ENCODE measurements around the gene HIPK1.

HIPK1 gene

DNA sequence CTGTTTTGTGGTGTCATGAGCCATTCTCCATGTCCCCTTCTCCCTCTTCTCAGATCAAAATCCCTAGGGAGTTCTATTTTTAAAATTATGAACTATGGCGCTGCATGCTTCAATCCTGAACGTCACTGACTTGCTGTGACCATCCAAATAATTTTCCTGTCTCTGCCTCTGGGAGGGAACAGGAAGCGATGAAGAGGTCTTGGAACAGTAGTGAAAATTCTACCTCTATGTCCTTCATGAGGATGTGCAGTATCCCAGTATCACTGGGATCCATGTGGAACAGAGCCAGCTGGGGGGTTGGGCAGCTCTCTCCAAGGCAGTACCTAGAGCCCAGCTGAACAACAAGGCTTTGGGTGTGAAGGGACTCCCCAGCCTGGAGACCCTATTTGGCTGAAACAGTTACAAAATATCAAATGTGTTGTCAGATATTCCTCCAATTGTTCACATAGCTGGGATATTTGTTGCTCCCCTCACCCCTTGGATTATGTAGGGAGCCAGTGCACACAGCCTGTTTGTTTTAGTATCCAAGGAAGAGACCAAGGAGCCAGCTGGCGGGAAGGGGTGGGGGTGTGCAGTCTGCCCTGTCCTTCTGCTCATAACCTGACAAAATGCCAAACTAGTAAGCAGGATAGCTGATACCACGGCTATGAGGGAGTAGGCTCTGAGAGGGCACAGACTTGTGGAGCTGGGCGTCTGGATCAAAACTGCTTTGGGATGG, 16.4 kb upstream of the HIPK1 start:
- DNase-seq: no peak
- in situ Hi-C loops (cut with HindIII; ENCODE audit: low pct_ligation_motif_present, low pct_unique_long_range_greater_than_20kb, low sequenced_read_pairs): no loop called here

- DNase-seq: no peak
- in situ Hi-C loops (cut with HindIII; ENCODE audit: low pct_ligation_motif_present, low pct_unique_long_range_greater_than_20kb, low sequenced_read_pairs): no loop called here
Measured at GRCh38 chr1:113913312-113913668, 15.8 kb upstream of the HIPK1 start.

DNA sequence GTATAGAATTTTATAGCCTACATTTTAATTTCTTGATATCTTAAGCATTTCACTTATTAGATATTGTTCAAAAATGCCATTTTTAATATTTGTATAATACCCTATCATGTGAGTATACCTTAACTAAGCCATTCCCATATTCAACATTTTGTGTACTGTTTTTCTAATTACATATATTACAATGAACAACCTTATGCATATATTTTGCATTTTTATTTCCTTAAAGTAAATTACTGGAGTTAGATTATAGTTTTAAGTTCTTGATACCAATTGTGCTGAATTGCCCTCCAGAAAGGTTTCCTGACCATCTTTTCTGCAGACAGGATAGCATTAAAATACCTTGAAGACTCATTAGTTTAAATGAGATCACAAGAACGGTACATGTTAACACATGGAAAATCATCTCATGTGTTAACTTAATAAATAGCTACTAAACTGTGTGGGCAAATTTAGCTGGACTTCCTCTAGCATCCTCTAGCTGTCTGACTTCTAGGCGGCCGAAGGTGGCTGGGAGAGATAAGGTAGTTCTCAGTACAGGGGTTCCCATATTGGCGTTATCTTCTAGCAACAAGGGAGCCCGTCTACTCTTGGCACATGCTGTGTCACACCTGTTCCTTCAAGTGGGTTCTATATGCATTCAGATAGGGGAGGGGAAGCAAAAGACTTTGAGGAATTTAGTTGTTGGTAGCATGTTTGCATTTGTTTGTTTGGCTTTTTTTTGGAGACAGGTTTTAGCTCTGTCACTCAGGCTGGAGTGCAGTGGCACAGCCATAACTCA, 15.0 kb upstream of the HIPK1 start:
- DNase-seq: no peak

DNA sequence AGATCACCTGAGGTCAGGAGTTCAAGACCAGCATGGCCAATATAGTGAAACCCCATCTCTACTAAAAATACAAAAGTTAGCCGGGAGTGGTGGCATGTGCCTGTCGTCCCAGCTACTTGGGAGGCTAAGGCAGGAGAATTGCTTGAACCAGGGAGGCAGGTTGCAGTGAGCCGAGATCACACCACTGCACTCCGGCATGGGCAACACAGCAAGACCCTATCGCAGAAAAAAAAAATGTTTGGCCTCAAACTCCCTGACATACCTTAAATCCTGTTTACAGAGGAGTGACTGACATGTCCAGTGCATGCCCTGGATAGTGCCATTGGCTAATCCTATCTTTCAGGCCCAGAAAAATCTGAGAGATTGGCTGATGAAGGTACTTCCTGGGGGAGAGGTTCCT, 12.2 kb upstream of the HIPK1 start:
- in situ Hi-C loops (cut with HindIII; ENCODE audit: low pct_ligation_motif_present, low pct_unique_long_range_greater_than_20kb, low sequenced_read_pairs): no loop called here

More for the DNA sequence above, 15.0 kb upstream of the HIPK1 start:
- in situ Hi-C loops (cut with HindIII; ENCODE audit: low pct_ligation_motif_present, low pct_unique_long_range_greater_than_20kb, low sequenced_read_pairs): no loop called here

GRCh38 chr1:113917400-113918082, 11.6 kb upstream of the HIPK1 start:
- in situ Hi-C loops (cut with HindIII; ENCODE audit: low pct_ligation_motif_present, low pct_unique_long_range_greater_than_20kb, low sequenced_read_pairs): no loop called here
- no peak for DNase-seq

More for the DNA sequence above, 12.2 kb upstream of the HIPK1 start:
- no peak for DNase-seq

GRCh38 chr1:113918243-113918642, 10.9 kb upstream of the HIPK1 start:
- DNase-seq: no peak
- in situ Hi-C loops (cut with HindIII; ENCODE audit: low pct_ligation_motif_present, low pct_unique_long_range_greater_than_20kb, low sequenced_read_pairs): no loop called here

DNA sequence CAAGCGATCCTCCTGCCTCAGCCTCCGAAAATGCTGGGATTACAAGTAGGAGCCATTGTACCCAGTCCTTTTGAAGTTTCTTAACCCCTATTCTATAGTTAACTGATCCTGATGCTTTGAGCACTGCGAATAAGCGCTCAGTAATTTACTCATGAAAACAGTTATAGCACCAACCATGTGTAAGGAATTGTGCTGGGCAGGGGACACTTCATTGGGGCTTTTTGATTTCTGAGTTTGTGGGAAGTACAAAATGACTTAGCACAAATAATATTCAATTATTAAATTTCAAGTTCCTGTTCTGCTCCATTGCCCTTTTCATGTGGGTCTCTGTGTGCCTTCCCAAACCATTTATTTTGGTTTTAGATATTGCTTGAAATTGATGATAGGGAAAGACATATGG, 6.2 kb upstream of the HIPK1 start:
- DNase-seq: no peak
- in situ Hi-C loops (cut with HindIII; ENCODE audit: low pct_ligation_motif_present, low pct_unique_long_range_greater_than_20kb, low sequenced_read_pairs): no loop called here

- in situ Hi-C loops (cut with HindIII; ENCODE audit: low pct_ligation_motif_present, low pct_unique_long_range_greater_than_20kb, low sequenced_read_pairs): no loop called here
- DNase-seq: no peak
Measured at GRCh38 chr1:113924473-113924872, 4.7 kb upstream of the HIPK1 start.

- DNase-seq: no peak
- in situ Hi-C loops (cut with HindIII; ENCODE audit: low pct_ligation_motif_present, low pct_unique_long_range_greater_than_20kb, low sequenced_read_pairs): no loop called here
Measured at GRCh38 chr1:113928187-113928930, 765 bp upstream of the HIPK1 start.

- DNase-seq: peak; percentile 38
- in situ Hi-C loops (cut with HindIII; ENCODE audit: low pct_ligation_motif_present, low pct_unique_long_range_greater_than_20kb, low sequenced_read_pairs): no loop called here
Measured at GRCh38 chr1:113929750-113930498, 800 bp downstream of the HIPK1 start.

- in situ Hi-C loops (cut with HindIII; ENCODE audit: low pct_ligation_motif_present, low pct_unique_long_range_greater_than_20kb, low sequenced_read_pairs): no loop called here
- peak; percentile 45 for DNase-seq
Measured at GRCh38 chr1:113930499-113931161, 1.5 kb downstream of the HIPK1 start.

DNA sequence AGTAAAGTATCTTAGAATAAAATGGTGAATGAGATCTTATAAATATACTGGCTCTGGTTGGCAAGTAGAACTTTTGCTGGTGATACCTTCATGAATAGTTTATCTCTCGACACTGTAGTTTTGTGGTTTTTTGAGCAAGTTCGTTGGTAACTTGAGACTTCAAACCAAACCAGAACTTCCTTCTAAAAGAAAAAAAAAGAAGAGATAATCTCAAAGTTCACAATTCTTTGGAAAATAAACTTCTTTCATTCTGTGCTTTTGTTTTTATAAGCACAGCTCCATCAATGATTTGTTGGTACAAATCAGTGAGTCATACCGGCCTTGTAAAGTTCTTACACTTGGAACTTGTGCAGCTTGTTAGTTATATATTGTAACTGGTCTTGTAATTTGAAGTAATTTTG, 2.3 kb downstream of the HIPK1 start:
- peak; percentile 43 for DNase-seq
- in situ Hi-C loops (cut with HindIII; ENCODE audit: low pct_ligation_motif_present, low pct_unique_long_range_greater_than_20kb, low sequenced_read_pairs): no loop called here

GRCh38 chr1:113934006-113934405, 4.9 kb downstream of the HIPK1 start:
- DNase-seq: no peak
- in situ Hi-C loops (cut with HindIII; ENCODE audit: low pct_ligation_motif_present, low pct_unique_long_range_greater_than_20kb, low sequenced_read_pairs): no loop called here

GRCh38 chr1:113934511-113935055, 5.5 kb downstream of the HIPK1 start:
- in situ Hi-C loops (cut with HindIII; ENCODE audit: low pct_ligation_motif_present, low pct_unique_long_range_greater_than_20kb, low sequenced_read_pairs): no loop called here
- DNase-seq: no peak

GRCh38 chr1:113935176-113935575, 6.1 kb downstream of the HIPK1 start:
- in situ Hi-C loops (cut with HindIII; ENCODE audit: low pct_ligation_motif_present, low pct_unique_long_range_greater_than_20kb, low sequenced_read_pairs): no loop called here
- no peak for DNase-seq

DNA sequence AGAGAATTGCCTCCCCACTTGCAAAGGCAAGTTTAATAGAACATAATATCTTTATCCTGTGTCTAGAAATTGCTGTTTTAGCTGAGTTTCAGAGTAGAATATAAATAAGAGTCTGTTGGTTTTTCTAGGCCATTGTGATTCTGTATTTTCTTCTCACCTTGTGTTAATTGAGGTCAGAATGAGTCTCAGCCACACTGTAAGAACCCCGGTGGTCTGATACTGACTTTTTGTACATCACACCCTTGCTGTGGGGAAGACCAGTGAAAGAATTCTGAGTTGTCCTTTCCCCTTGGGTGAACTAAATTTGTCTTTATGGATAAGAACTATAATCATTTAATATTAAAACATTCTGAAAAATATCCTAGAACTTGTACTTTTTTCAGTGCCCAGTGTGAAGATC, 6.8 kb downstream of the HIPK1 start:
- no peak for DNase-seq
- in situ Hi-C loops (cut with HindIII; ENCODE audit: low pct_ligation_motif_present, low pct_unique_long_range_greater_than_20kb, low sequenced_read_pairs): no loop called here

GRCh38 chr1:113937146-113937545, 8.0 kb downstream of the HIPK1 start:
- DNase-seq: no peak
- in situ Hi-C loops (cut with HindIII; ENCODE audit: low pct_ligation_motif_present, low pct_unique_long_range_greater_than_20kb, low sequenced_read_pairs): no loop called here

DNA sequence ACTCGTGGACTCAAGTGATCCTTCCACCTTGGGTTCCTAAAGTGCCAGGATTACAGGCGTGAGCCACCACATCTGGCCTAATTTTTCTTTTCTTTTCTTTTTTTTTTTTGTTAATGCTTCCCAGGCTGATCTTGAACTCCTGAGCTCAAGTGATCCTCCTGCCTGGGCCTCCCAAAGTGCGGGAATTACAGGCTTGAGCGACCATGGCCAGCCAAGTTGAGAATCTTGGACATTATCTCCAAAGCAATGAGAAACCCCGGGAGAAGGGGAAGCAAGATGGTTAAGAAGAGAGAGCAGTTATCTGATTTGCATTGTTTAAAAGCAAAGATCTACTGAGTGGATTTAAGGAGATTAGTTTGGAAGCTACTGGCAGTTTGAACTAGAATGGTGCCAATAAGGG, 9.1 kb downstream of the HIPK1 start:
- in situ Hi-C loops (cut with HindIII; ENCODE audit: low pct_ligation_motif_present, low pct_unique_long_range_greater_than_20kb, low sequenced_read_pairs): no loop called here
- no peak for DNase-seq

All from ACHN (cell line).